Natural killer cell (primary cell): ENCODE measurements around the gene SMARCC1. TPM values are rescaled to one million over a fixed set of nuclear protein-coding genes. Genes with fewer than 3 reads are reported as not detected.

Source experiments
- ATAC-seq, 3 donors: fragments of 150-1000 bp in 2 of 3; fragments of 200-7000 bp in 1 of 3; cut with Tn5 transposase; 1 replicate in 1 of 3; 2 replicates in 2 of 3; pipeline ENCODE4 v1.10.0; 2021; ENCODE audit warnings: mild to moderate bottlenecking in 2 of 3, moderate library complexity in 2 of 3
- DNase-seq, 2 donors: peaks; one replicate each; pipeline versions ENCODE4 v3.0.0 to v3.0.0-alpha.2; 2013 to 2021; ENCODE audit warnings: mixed read lengths in 1 of 2
- H3K27ac ChIP-seq: one replicate; pipeline ENCODE4 v1.5.1; 2013; ENCODE audit warnings: mild to moderate bottlenecking, low read length
- H3K27me3 ChIP-seq: one replicate; pipeline ENCODE4 v1.6.1; 2013; ENCODE audit warnings: low read length; ENCODE audit not compliant: control insufficient read depth, insufficient read depth
- H3K36me3 ChIP-seq: one replicate; pipeline ENCODE4 v1.6.1; 2013; ENCODE audit warnings: low read length; ENCODE audit not compliant: control insufficient read depth, insufficient read depth
- H3K4me1 ChIP-seq: one replicate; pipeline ENCODE4 v1.6.1; 2013; ENCODE audit warnings: low read length; ENCODE audit not compliant: control insufficient read depth, insufficient read depth
- H3K4me3 ChIP-seq: one replicate; pipeline ENCODE4 v1.5.1; 2013; ENCODE audit warnings: low read length
- H3K9me3 ChIP-seq: one replicate; pipeline ENCODE4 v1.6.1; 2013; ENCODE audit warnings: low read length; ENCODE audit not compliant: control insufficient read depth, insufficient read depth
- H3K27ac Mint-ChIP-seq, 2 donors: one replicate each; pipeline ENCODE4 v1.8.0; 2022; ENCODE audit warnings: mild to moderate bottlenecking in 2 of 2, mixed read lengths in 2 of 2, moderate library complexity in 1 of 2
- H3K27me3 Mint-ChIP-seq, 2 donors: one replicate each; pipeline ENCODE4 v1.8.0; 2022; ENCODE audit warnings: low read depth in 2 of 2, mixed read lengths in 2 of 2
- H3K36me3 Mint-ChIP-seq: one replicate; pipeline ENCODE4 v1.8.0; 2022; ENCODE audit warnings: mixed read lengths
- H3K4me1 Mint-ChIP-seq, 2 donors: one replicate each; pipeline ENCODE4 v1.8.0; 2022; ENCODE audit warnings: mixed read lengths in 2 of 2
- H3K4me3 Mint-ChIP-seq: one replicate; pipeline ENCODE4 v1.8.0; 2022; ENCODE audit warnings: mild to moderate bottlenecking, moderate library complexity, mixed read lengths
- H3K9me3 Mint-ChIP-seq, 2 donors: one replicate each; pipeline ENCODE4 v1.8.0; 2022; ENCODE audit warnings: mixed read lengths in 2 of 2
- WGBS: methylation state at CpG from one replicate; pipeline ENCODE4 v1.1.7; 2013; ENCODE audit warnings: missing lambda C conversion rate; ENCODE audit not compliant: insufficient coverage; 5-methylcytosine and 5-hydroxymethylcytosine counted together
- intact Hi-C: fragments of 100-400 bp; cut with micrococcal nuclease; formaldehyde crosslinking; loops from one replicate; pipeline ENCODE4 v1.14.2; 2022
- total RNA-seq, 4 donors: library from RNA; stranded (reverse); fragments of 120-200 nt in 1 of 4; gene quantifications; one replicate each; pipeline versions ENCODE4 v1.2.3 to v1.2.4, GENCODE V29; 2013 to 2022
- TF ChIP-seq, protein P1 (sequence below): fragments of 200-600 bp; IDR thresholded peaks from one replicate; pipeline ENCODE4 v1.8.0; 2022; ENCODE audit warnings: antibody characterized with exemption

Gene SMARCC1
- total RNA-seq, 3 donors from 2014 or later (not counting 1 experiment from before 2014, with no cell fraction given), result 96.1 to 108 (median 102) TPM

DNA sequence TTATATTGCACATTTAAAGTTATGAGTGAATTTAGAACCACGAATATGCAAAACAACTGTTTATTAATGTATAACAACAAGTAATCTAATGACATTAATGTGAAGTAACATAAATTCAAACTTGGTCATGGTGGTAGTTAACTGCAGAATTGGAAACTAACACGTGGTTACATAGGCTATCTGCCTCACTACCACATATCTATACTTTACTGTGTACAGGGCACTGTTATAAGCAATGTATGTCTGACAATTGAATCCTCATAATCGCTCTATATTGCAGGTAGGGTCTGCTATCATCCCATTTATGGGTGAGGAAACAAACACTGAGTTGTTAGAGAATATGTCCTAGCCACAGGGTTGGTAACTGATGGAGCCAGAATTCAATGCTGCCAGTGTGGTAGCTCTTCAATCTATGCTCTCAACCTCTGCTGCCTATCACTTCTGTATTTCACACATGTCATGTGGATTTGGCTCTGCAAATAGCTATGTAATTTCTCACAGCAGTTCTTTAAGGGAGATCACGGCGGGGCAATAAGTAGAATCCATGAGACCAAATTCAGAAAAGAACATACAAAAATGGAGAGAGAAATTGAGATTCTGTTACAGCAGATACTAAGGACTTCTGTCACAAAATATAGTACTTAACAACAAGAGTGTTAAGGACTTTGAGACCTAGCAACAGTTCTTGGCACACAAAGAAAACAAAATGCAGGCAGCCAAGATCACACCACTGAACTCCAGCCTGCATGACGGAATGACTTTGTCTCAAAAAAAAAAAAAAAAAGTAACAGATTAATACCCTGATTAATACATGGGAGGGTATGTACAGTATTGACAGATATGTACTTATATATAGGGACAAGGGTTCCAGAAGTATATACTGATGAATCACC, 103.0 kb downstream of the SMARCC1 start:
- H3K9me3 Mint-ChIP-seq, result no peaks in the 10 kb centered on the region
- WGBS, result 76% methylated on average over 4 of the region's 6 CpGs
- H3K4me3 Mint-ChIP-seq, result no peak overlapping the region
- TF ChIP-seq, protein P1, sequence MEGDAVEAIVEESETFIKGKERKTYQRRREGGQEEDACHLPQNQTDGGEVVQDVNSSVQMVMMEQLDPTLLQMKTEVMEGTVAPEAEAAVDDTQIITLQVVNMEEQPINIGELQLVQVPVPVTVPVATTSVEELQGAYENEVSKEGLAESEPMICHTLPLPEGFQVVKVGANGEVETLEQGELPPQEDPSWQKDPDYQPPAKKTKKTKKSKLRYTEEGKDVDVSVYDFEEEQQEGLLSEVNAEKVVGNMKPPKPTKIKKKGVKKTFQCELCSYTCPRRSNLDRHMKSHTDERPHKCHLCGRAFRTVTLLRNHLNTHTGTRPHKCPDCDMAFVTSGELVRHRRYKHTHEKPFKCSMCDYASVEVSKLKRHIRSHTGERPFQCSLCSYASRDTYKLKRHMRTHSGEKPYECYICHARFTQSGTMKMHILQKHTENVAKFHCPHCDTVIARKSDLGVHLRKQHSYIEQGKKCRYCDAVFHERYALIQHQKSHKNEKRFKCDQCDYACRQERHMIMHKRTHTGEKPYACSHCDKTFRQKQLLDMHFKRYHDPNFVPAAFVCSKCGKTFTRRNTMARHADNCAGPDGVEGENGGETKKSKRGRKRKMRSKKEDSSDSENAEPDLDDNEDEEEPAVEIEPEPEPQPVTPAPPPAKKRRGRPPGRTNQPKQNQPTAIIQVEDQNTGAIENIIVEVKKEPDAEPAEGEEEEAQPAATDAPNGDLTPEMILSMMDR, result no peak
- DNase-seq (no peak), ATAC-seq (peak in 1 of 3 donors; percentile 41)
- H3K4me1 Mint-ChIP-seq, result peaks cover 0 to 7% of the 10 kb centered on the region in 2 donors
- Histone ChIP-seq H3K27me3 (no peaks in the 10 kb centered on the region), H3K9me3 (no peaks in the 10 kb centered on the region), H3K4me1 (no peaks in the 10 kb centered on the region), H3K36me3 (peaks cover 79% of the 10 kb centered on the region), H3K27ac (no peak overlapping the region), H3K4me3 (no peak overlapping the region)
- H3K27me3 Mint-ChIP-seq, result no peaks in the 10 kb centered on the region
- peak overlapping the region; percentile 20 to 69 for H3K27ac Mint-ChIP-seq
- H3K36me3 Mint-ChIP-seq, result peaks cover 40% of the 10 kb centered on the region
- intact Hi-C loops, result no loop called here

DNA sequence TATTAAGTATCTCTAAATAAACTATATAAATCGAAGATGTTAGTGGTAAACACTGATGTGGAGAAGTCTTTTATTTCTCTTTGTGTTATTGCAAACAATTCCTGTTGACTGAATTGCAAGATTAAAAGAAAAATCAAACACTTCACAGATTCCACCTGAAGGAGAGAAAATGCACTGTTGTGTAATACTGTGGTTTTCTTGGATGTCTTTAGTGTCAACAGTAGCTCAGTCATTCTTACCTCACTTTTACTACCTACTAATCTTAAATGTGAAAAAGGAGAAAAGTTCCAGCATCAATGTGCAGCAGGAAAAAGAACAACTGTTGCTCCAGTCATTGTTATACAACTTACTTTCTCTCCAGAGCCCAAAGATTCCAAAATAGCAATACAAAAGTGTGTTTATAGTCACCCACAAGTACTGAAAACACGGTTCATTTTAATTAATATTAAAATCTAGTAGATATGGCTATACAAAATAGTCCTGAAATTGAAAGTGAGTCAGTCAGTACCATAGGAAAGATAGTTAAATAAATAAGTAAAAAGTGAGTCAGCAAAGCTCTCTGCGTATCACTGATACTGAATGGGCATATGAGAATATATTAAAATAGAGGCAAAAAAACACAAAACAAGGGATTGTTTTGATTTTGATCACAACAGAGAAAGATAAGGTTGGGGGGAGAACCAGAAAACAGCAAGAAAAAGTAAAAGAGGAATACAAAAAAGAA, 112.5 kb downstream of the SMARCC1 start:
- ATAC-seq (no peak), DNase-seq (no peak)
- intact Hi-C loops, result no loop called here
- H3K36me3 Mint-ChIP-seq, result peaks cover 8% of the 10 kb centered on the region
- Histone ChIP-seq H3K4me3 (no peak overlapping the region), H3K9me3 (no peaks in the 10 kb centered on the region), H3K27me3 (no peaks in the 10 kb centered on the region), H3K36me3 (peaks cover 42% of the 10 kb centered on the region), H3K4me1 (no peaks in the 10 kb centered on the region), H3K27ac (no peak overlapping the region)
- no peaks in the 10 kb centered on the region for H3K9me3 Mint-ChIP-seq
- H3K4me3 Mint-ChIP-seq, result no peak overlapping the region
- no peaks in the 10 kb centered on the region for H3K27me3 Mint-ChIP-seq
- H3K4me1 Mint-ChIP-seq, result peaks cover 0 to 6% of the 10 kb centered on the region in 2 donors
- 92% methylated on average over 1 of the region's 3 CpGs for WGBS
- H3K27ac Mint-ChIP-seq, result no peak overlapping the region
- TF ChIP-seq, protein P1, result no peak

DNA sequence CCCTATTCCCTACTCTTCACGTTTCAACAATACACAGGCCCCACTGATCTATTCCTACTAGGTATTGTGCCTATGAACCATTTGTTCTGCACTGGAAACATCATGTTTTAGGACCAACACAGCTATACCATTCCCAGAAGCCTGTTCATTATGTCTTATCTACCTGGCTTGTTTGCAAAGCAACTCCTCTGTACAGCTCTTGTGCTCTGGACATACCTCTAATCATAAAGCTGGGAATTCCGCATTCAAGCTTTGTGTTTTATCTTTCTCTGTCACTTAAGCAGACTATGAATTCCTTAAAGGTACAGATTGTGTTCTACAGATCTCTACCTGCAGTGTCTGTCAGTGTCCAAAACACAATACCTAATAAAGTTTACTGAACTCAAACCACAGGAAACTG, 115.6 kb downstream of the SMARCC1 start:
- intact Hi-C loops, result no loop called here
- H3K9me3 ChIP-seq, result no peaks in the 10 kb centered on the region
- H3K9me3 Mint-ChIP-seq, result no peaks in the 10 kb centered on the region
- peaks cover 41% of the 10 kb centered on the region for H3K36me3 ChIP-seq
- 96% methylated on average over 2 of the region's 2 CpGs for WGBS
- H3K27ac ChIP-seq, result no peak overlapping the region
- H3K27ac Mint-ChIP-seq, result no peak overlapping the region
- no peaks in the 10 kb centered on the region for H3K27me3 Mint-ChIP-seq
- H3K4me3 ChIP-seq, result no peak overlapping the region
- H3K36me3 Mint-ChIP-seq, result peaks cover 7% of the 10 kb centered on the region
- H3K4me3 Mint-ChIP-seq, result no peak overlapping the region
- TF ChIP-seq, protein P1, result no peak
- H3K4me1 ChIP-seq, result no peaks in the 10 kb centered on the region
- DNase-seq (no peak), ATAC-seq (no peak)
- peaks cover 0 to under 1% of the 10 kb centered on the region in 2 donors for H3K4me1 Mint-ChIP-seq
- no peaks in the 10 kb centered on the region for H3K27me3 ChIP-seq
